ENCODE data around the gene METTL1.

- TF ChIP-seq POLR2A (IDR thresholded peaks at IDR 0.05) = no peak
- TF ChIP-seq CTCF (IDR thresholded peaks at IDR 0.05 in 4 of 5, conservative IDR thresholded peaks at IDR 0.05 in 1 of 5) = no peak
Measured at GRCh38 chr12:57779736-57780135, 7.8 kb upstream of the METTL1 start.
